ENCODE measurements around the gene HES1.

Gene HES1

GRCh38 chr3:194137008-194137505 lies 1.1 kb downstream of the HES1 start:
- TF ChIP-seq, protein P1, sequence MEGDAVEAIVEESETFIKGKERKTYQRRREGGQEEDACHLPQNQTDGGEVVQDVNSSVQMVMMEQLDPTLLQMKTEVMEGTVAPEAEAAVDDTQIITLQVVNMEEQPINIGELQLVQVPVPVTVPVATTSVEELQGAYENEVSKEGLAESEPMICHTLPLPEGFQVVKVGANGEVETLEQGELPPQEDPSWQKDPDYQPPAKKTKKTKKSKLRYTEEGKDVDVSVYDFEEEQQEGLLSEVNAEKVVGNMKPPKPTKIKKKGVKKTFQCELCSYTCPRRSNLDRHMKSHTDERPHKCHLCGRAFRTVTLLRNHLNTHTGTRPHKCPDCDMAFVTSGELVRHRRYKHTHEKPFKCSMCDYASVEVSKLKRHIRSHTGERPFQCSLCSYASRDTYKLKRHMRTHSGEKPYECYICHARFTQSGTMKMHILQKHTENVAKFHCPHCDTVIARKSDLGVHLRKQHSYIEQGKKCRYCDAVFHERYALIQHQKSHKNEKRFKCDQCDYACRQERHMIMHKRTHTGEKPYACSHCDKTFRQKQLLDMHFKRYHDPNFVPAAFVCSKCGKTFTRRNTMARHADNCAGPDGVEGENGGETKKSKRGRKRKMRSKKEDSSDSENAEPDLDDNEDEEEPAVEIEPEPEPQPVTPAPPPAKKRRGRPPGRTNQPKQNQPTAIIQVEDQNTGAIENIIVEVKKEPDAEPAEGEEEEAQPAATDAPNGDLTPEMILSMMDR (IDR thresholded peaks at IDR 0.05; ENCODE audit: extremely low read depth, insufficient read depth, missing control alignments), result no peak
- in situ Hi-C loops (cut with MboI; ENCODE audit: low pct_unique_long_range_greater_than_20kb, low sequenced_read_pairs, unreplicated experiment), result loop anchor here (5.0 kb wide), 1 partner anchor 350 kb away; no protein-coding TSS in a partner anchor
- DNase-seq (ENCODE audit: low spot score), result no peak

DNA sequence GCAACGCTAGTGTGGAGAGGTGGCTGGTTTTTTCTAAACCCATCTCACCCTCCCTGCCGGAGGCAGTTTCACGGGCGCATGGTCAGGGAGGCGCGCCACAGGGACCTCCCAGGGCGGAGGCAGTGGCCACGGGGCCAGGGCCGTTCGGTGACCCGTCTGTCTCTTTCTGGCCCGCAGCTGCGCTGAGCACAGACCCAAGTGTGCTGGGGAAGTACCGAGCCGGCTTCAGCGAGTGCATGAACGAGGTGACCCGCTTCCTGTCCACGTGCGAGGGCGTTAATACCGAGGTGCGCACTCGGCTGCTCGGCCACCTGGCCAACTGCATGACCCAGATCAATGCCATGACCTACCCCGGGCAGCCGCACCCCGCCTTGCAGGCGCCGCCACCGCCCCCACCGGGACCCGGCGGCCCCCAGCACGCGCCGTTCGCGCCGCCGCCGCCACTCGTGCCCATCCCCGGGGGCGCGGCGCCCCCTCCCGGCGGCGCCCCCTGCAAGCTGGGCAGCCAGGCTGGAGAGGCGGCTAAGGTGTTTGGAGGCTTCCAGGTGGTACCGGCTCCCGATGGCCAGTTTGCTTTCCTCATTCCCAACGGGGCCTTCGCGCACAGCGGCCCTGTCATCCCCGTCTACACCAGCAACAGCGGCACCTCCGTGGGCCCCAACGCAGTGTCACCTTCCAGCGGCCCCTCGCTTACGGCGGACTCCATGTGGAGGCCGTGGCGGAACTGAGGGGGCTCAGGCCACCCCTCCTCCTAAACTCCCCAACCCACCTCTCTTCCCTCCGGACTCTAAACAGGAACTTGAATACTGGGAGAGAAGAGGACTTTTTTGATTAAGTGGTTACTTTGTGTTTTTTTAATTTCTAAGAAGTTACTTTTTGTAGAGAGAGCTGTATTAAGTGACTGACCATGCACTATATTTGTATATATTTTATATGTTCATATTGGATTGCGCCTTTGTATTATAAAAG lies 1.8 kb downstream of the HES1 start:
- TF ChIP-seq, protein P1 (IDR thresholded peaks at IDR 0.05; ENCODE audit: extremely low read depth, insufficient read depth, missing control alignments), result peak; percentile 79
- DNase-seq (ENCODE audit: low spot score), result peak; percentile 87
- in situ Hi-C loops (cut with MboI; ENCODE audit: low pct_unique_long_range_greater_than_20kb, low sequenced_read_pairs, unreplicated experiment), result loop anchor here (5.0 kb wide), 1 partner anchor 350 kb away; no protein-coding TSS in a partner anchor

- in situ Hi-C loops (cut with MboI; ENCODE audit: low pct_unique_long_range_greater_than_20kb, low sequenced_read_pairs, unreplicated experiment), result loop anchor here (5.0 kb wide), 1 partner anchor 351 kb away; no protein-coding TSS in a partner anchor
- TF ChIP-seq, protein P1 (IDR thresholded peaks at IDR 0.05; ENCODE audit: extremely low read depth, insufficient read depth, missing control alignments), result no peak
- DNase-seq (ENCODE audit: low spot score), result no peak
Observed at GRCh38 chr3:194138732-194139070, 2.8 kb downstream of the HES1 start.

DNA sequence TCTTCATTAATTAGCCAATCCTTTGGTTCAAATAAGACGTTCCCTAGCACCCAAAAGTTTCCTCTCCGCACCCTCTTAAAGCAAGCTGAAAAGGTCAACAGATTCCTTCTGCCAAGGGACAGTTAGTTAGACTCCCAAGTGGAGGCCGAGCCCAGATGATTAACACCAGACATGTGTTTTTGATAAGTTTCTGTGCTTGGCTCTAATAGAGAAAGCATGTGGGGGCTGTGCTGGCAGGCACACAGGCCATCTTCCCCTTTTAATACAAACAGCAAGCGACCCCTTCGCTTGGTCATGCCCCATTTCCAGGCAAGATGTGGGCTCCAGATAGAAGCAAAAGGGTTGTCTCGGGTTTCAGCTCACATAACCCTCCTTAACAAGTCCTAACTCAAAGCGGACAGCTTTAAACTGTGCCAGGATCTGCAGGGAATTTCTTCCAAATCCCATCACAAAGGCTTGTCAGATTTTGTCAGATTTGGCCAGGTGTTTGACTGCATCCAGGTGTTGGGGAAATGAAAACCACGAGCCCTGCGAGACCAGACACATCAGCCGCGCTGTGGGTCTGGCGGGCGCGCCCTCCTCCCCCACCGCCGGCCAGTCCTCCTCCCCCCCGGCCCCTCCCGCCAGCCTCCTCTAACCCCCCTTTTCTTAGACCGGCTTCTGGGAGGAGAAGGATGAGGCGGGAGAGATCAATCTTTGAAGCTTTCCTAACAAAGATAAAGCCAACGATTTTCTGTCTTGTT lies 3.3 kb downstream of the HES1 start:
- TF ChIP-seq, protein P1 (IDR thresholded peaks at IDR 0.05; ENCODE audit: extremely low read depth, insufficient read depth, missing control alignments), result no peak
- in situ Hi-C loops (cut with MboI; ENCODE audit: low pct_unique_long_range_greater_than_20kb, low sequenced_read_pairs, unreplicated experiment), result loop anchor here (5.0 kb wide), 1 partner anchor 352 kb away; no protein-coding TSS in a partner anchor

GRCh38 chr3:194139814-194140391 lies 4.0 kb downstream of the HES1 start:
- TF ChIP-seq, protein P1 (IDR thresholded peaks at IDR 0.05; ENCODE audit: extremely low read depth, insufficient read depth, missing control alignments), result no peak
- no peak for DNase-seq (ENCODE audit: low spot score)
- in situ Hi-C loops (cut with MboI; ENCODE audit: low pct_unique_long_range_greater_than_20kb, low sequenced_read_pairs, unreplicated experiment), result loop anchor here (5.0 kb wide), 2 partner anchors 177 to 353 kb away; no protein-coding TSS in a partner anchor

More for the DNA sequence above, 3.3 kb downstream of the HES1 start:
- DNase-seq (ENCODE audit: low spot score), result no peak
